Lung (tissue), 12 donors: ENCODE measurements around the gene OCSTAMP. TPM values are rescaled to one million over a fixed set of nuclear protein-coding genes. Genes with fewer than 3 reads are reported as not detected.
A peak's percentile ranks its signal among the peaks of the same experiment; 100 is the strongest.

Experiments used
- ATAC-seq: fragments of 200-7000 bp; cut with Tn5 transposase; one replicate; pipeline ENCODE4 v1.9.1; 2020; ENCODE audit warnings: moderate number of reproducible peaks; ENCODE audit not compliant: insufficient read depth, low FRiP score
- DNase-seq, 3 donors: peaks; one replicate each; pipeline ENCODE4 v3.0.0-alpha.2; 2013 to 2017
- H3K27ac ChIP-seq, 2 donors: one replicate each; pipeline ENCODE4 v1.5.1; 2013; ENCODE audit warnings: mild to moderate bottlenecking in 2 of 2, moderate library complexity in 2 of 2, control low read depth in 1 of 2, inconsistent platforms in 1 of 2, low read depth in 1 of 2, low read length in 1 of 2
- H3K27me3 ChIP-seq, 3 donors: one replicate each; pipeline ENCODE4 v1.5.1; 2013; ENCODE audit warnings: low read length in 2 of 3; ENCODE audit not compliant: control insufficient read depth in 3 of 3, insufficient read depth in 3 of 3
- H3K36me3 ChIP-seq, 4 donors: one replicate each; pipeline ENCODE4 v1.5.1; 2013; ENCODE audit warnings: low read length in 4 of 4, mild to moderate bottlenecking in 1 of 4, moderate library complexity in 1 of 4; ENCODE audit not compliant: control insufficient read depth in 4 of 4, insufficient read depth in 4 of 4
- H3K4me1 ChIP-seq, 5 donors: one replicate each; pipeline ENCODE4 v1.5.1; 2013; ENCODE audit warnings: low read length in 5 of 5, mild to moderate bottlenecking in 2 of 5, moderate library complexity in 1 of 5; ENCODE audit not compliant: control insufficient read depth in 5 of 5, insufficient read depth in 5 of 5
- H3K4me3 ChIP-seq: one replicate; pipeline ENCODE4 v1.5.1; 2013; ENCODE audit warnings: mild to moderate bottlenecking, control low read depth, moderate library complexity
- H3K9ac ChIP-seq, 2 donors: one replicate each; pipeline ENCODE4 v1.5.1; 2013; ENCODE audit warnings: low read length in 2 of 2, control low read depth in 1 of 2; ENCODE audit not compliant: insufficient read depth in 1 of 2
- H3K9me3 ChIP-seq, 4 donors: one replicate each; pipeline ENCODE4 v1.5.1; 2013; ENCODE audit warnings: low read length in 3 of 4, mild to moderate bottlenecking in 1 of 4, moderate library complexity in 1 of 4; ENCODE audit not compliant: control insufficient read depth in 4 of 4, insufficient read depth in 3 of 4
- WGBS, 2 donors: extraction: QIAGEN DNeasy Blood & Tissue Kit; methylation state at CpG; one replicate each; pipeline ENCODE4 v1.1.7; 2013; 5-methylcytosine and 5-hydroxymethylcytosine counted together
- polyA plus RNA-seq, 2 donors: library from polyadenylated mRNA; stranded (reverse); fragments of 200-250 nt; gene quantifications; one replicate each; pipeline ENCODE4 v1.2.1, GENCODE V29; 2013
- total RNA-seq, 2 donors: library from RNA; depleted of rRNA in 1 of 2; stranded (reverse); fragments of >200 nt in 1 of 2; gene quantifications; one replicate each; pipeline ENCODE4 v1.2.1, GENCODE V29; 2014 to 2021
- TF ChIP-seq, protein P1 (sequence below): IDR thresholded peaks from 2 replicates; pipeline ENCODE4 v1.5.1; 2012; ENCODE audit warnings: mild to moderate bottlenecking; ENCODE audit errors: control extremely low read depth, extremely low read depth
- donor health status: control.
- donor health status: control.
- donor health status: Bipolar disorder and iron deficiency.
- donor health status: healthy.
- donor health status: DM: yes; HTN: yes; CAD: no.

Gene OCSTAMP
- total and polyA plus RNA-seq, 4 donors, result 0.11 TPM; not detected in 3

DNA sequence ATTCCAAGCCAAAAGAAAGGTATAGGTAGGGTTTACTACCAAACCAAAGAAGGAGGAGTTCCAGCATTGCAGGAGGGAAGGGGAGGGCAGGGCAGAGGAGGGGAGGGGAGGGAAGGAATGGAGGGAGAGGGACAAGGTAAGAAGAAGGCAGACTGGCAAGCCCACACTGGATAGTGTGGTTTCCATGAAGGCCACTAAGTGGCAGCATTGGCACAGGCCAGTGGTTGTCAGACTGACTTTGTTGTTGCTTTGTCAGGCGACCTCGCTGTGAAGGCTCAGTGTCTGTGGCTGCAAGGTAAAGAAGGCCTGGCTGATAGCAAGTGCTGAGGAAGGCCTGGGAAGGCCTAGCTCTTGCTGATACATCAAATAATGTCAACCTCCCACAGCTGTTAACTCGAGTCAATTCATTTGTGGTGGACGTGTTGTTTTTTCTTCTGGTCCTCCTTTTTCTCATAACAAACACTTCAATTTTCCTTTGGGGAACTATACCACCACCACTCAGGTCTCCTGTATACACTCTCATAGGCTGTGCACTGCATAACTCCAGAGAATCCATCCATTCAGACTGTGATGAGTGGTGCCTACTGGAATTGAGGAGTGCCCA lies 29.4 kb downstream of the OCSTAMP start:
- no peak overlapping the region for H3K9ac ChIP-seq
- H3K36me3 ChIP-seq, result no peaks in the 10 kb centered on the region
- H3K4me3 ChIP-seq, result no peak overlapping the region
- ATAC-seq (no peak), DNase-seq (peak; percentile 33 to 58 (median 34))
- H3K27ac ChIP-seq, result no peak overlapping the region
- peaks cover 0 to 7% (median 0%) of the 10 kb centered on the region in 4 donors for H3K9me3 ChIP-seq
- TF ChIP-seq, protein P1, sequence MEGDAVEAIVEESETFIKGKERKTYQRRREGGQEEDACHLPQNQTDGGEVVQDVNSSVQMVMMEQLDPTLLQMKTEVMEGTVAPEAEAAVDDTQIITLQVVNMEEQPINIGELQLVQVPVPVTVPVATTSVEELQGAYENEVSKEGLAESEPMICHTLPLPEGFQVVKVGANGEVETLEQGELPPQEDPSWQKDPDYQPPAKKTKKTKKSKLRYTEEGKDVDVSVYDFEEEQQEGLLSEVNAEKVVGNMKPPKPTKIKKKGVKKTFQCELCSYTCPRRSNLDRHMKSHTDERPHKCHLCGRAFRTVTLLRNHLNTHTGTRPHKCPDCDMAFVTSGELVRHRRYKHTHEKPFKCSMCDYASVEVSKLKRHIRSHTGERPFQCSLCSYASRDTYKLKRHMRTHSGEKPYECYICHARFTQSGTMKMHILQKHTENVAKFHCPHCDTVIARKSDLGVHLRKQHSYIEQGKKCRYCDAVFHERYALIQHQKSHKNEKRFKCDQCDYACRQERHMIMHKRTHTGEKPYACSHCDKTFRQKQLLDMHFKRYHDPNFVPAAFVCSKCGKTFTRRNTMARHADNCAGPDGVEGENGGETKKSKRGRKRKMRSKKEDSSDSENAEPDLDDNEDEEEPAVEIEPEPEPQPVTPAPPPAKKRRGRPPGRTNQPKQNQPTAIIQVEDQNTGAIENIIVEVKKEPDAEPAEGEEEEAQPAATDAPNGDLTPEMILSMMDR, result peak; percentile 43
- no peaks in the 10 kb centered on the region for H3K4me1 ChIP-seq
- 22 to 31% methylated on average over 4 of the region's 4 CpGs for WGBS, 2 donors
- H3K27me3 ChIP-seq, result peaks cover 6 to 17% (median 12%) of the 10 kb centered on the region in 3 donors

DNA sequence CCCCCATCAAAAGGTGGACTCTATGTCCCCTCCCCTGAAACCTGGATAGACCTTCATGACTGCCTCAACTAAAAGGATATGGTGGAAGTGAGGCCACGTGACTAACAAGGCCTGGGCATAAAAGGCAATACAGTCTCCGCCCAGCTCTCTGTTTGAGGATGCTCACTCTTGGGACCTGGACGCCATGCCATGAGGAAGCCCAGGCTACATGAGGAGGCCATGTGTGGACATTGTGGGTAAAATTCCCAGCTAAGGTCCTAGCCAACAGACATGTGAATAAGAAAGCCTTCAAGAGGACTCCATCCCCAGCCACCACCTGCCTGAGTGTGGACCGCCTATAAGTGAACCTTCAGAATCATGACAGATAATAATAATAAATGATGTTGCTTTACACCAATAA lies 29.9 kb downstream of the OCSTAMP start:
- Histone ChIP-seq H3K36me3 (no peaks in the 10 kb centered on the region), H3K27me3 (peaks cover 6 to 17% (median 12%) of the 10 kb centered on the region in 3 donors), H3K9me3 (peaks cover 0 to 7% (median 0%) of the 10 kb centered on the region in 4 donors), H3K4me3 (no peak overlapping the region), H3K9ac (no peak overlapping the region), H3K27ac (no peak overlapping the region), H3K4me1 (no peaks in the 10 kb centered on the region)
- ATAC-seq (no peak), DNase-seq (no peak)
- WGBS, 2 donors, result 89 to 95% methylated on average over 4 of the region's 4 CpGs
- TF ChIP-seq, protein P1, result no peak

DNA sequence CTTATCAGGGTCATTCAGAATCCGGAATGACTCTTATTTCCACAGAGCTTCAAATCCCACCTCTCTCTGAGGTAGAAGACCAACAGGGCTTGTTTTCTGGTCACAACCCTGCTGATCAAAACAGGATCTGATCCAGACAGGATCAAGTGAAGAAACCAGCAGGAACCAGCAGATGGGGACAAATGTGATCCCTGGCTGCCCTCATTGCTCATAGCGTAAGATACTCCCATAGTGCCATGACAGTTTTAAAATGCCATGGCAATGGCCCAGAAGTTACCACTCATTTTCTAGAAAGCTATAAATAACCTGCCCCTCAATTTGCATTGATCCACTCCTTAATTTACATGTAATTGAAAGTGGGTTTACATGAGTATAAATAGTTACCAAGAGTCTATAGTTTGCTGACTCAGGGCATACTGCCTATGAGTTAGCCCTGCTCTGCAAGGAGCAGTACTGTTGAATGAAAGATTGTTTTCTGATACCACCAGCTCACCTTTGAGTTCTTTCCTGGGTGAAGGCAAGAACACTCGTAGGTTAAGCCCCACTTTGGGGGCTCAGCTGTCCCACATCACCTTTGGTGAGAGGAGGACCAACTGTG lies 30.9 kb downstream of the OCSTAMP start:
- no peak for DNase-seq
- H3K9ac ChIP-seq, result no peak overlapping the region
- peaks cover 0 to 7% (median 0%) of the 10 kb centered on the region in 4 donors for H3K9me3 ChIP-seq
- no peak overlapping the region for H3K4me3 ChIP-seq
- no peak for ATAC-seq
- 69 to 90% methylated on average over 3 of the region's 3 CpGs for WGBS, 2 donors
- TF ChIP-seq, protein P1, result no peak
- peaks cover 6 to 17% (median 12%) of the 10 kb centered on the region in 3 donors for H3K27me3 ChIP-seq
- H3K36me3 ChIP-seq, result no peaks in the 10 kb centered on the region
- no peaks in the 10 kb centered on the region for H3K4me1 ChIP-seq
- no peak overlapping the region for H3K27ac ChIP-seq
